Mucosa of descending colon (tissue), 3 donors: ENCODE data around the gene SEC61A2. TPM values are rescaled to one million over a fixed set of nuclear protein-coding genes. Genes with fewer than 3 reads are reported as not detected.
A peak's percentile ranks its signal among the peaks of the same experiment; 100 is the strongest.

Source experiments
- ATAC-seq: fragments of 200-7000 bp; cut with Tn5 transposase; one replicate; pipeline ENCODE4 v1.9.1; 2020; ENCODE audit warnings: mild to moderate bottlenecking, moderate library complexity
- DNase-seq, 3 donors: peaks; one replicate each; pipeline ENCODE4 v3.0.0-alpha.2; 2020
- H3K36me3 ChIP-seq: fragments of 200-600 bp; one replicate; pipeline ENCODE4 v1.8.0; 2021; ENCODE audit warnings: low read depth, mild to moderate bottlenecking
- H3K4me1 ChIP-seq: fragments of 200-600 bp; one replicate; pipeline ENCODE4 v1.8.0; 2021; ENCODE audit warnings: low read depth, mild to moderate bottlenecking
- H3K4me3 ChIP-seq: fragments of 200-600 bp; one replicate; pipeline ENCODE4 v1.8.0; 2021; ENCODE audit warnings: mild to moderate bottlenecking
- H3K9me3 ChIP-seq: fragments of 200-600 bp; one replicate; pipeline ENCODE4 v1.8.0; 2021; ENCODE audit warnings: mild to moderate bottlenecking
- CTCF ChIP-seq: fragments of 200-600 bp; IDR thresholded peaks from one replicate; pipeline ENCODE4 v1.8.0; 2022; ENCODE audit warnings: antibody characterized with exemption, mild to moderate bottlenecking
- intact Hi-C, 2 donors: fragments of 100-400 bp; cut with DNase I in 1 of 2; cut with micrococcal nuclease in 1 of 2; formaldehyde crosslinking; loops; one replicate each; pipeline versions ENCODE4 v1.11.0 to v1.11.1; 2022; cut with DNase I, micrococcal nuclease
- microRNA-seq: library from miRNA; unstranded; fragments of <30 nt; microRNA quantifications from one replicate; pipeline ENCODE4, GENCODE V29; 2019
- total RNA-seq, 3 donors: library from RNA; stranded (reverse); fragmentation: NEBNext Ultra II Directional in 2 of 3; extraction: Animal tissue kit (Norgen Biotek cat#: 25700) in 2 of 3; gene quantifications; one replicate each; pipeline versions ENCODE4 v1.2.1 to v1.2.4, GENCODE V29; 2021 to 2023
- donor health status: DM: no; HTN: no; CAD: no; lungs with moderate emphysema.
- donor health status: DM: no; HTN: no; CAD: no.
- donor health status: DM: no; HTN: yes; CAD: no.

Gene SEC61A2
- total RNA-seq, 3 donors from 2014 or later, result 4.9 to 6.5 (median 5.0) TPM

DNA sequence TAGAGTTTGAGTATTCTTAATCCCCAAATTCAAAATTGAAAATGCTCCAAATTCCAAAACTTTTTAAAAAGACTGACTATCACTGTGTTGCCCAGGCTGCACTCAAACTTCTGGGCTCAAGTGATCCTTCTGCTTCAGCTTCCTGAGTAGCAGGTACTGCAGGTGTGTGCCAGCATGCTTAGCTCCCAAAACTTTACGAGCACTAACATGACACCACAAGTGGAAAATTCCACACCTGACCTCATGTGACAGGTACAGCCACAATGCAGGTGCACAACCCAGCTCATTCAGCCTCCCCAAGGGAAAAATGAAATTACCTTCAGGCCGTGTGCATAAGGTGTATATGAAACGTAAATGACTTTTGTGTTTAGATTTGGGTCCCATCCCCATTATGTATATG lies 83.0 kb downstream of the SEC61A2 start:
- Histone ChIP-seq H3K9me3 (no peaks in the 10 kb centered on the region), H3K4me1 (peaks cover 12% of the 10 kb centered on the region), H3K36me3 (no peaks in the 10 kb centered on the region), H3K4me3 (no peak overlapping the region)
- no peak for DNase-seq
- no peak for ATAC-seq
- intact Hi-C loops, result no loop called here
- TF ChIP-seq CTCF, result no peak

DNA sequence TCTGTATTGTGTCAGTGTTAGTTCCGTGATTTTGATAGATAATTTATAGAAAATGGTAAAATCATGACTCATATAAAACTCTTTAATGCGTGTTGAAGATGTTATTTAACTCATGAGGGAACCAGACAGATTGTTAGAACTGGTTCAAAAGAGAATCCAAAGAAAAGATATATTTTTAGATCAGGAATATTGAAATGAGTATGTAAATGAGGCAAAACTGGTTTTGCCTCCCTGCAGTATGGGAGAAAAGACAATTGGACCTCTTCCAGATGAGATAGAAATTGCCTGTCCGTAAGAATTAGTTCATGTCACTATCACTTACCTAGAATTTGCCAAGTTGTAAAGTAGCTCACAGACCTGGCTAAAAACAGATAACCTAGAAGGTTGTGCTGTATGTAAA lies 84.1 kb downstream of the SEC61A2 start:
- Histone ChIP-seq H3K36me3 (no peaks in the 10 kb centered on the region), H3K4me3 (no peak overlapping the region), H3K4me1 (peaks cover 12% of the 10 kb centered on the region), H3K9me3 (no peaks in the 10 kb centered on the region)
- DNase-seq, result no peak
- intact Hi-C loops, result no loop called here
- peak; percentile 48 for ATAC-seq
- TF ChIP-seq CTCF, result no peak

- peak in 1 of 3 donors; percentile 29 for DNase-seq
- Histone ChIP-seq H3K9me3 (no peaks in the 10 kb centered on the region), H3K4me1 (peaks cover 12% of the 10 kb centered on the region), H3K4me3 (no peak overlapping the region), H3K36me3 (no peaks in the 10 kb centered on the region)
- ATAC-seq, result peak; percentile 82
- intact Hi-C loops, result no loop called here
- no peak for TF ChIP-seq CTCF
Observed at GRCh38 chr10:12214093-12214492, 84.6 kb downstream of the SEC61A2 start.

- Histone ChIP-seq H3K9me3 (no peaks in the 10 kb centered on the region), H3K36me3 (no peaks in the 10 kb centered on the region), H3K4me1 (peaks cover 12% of the 10 kb centered on the region), H3K4me3 (no peak overlapping the region)
- DNase-seq (peak in 1 of 3 donors; percentile 56), ATAC-seq (peak; percentile 57)
- TF ChIP-seq CTCF, result no peak
- intact Hi-C loops, result no loop called here
Observed at GRCh38 chr10:12214763-12215218, 85.3 kb downstream of the SEC61A2 start.

Small RNA genes within 50 kb of the gene (microRNA-seq; reads per million reads assigned to microRNA genes)
- gene MIR548AK, result not detected

Other genes starting within 250 kb of the SEC61A2 start
- gene UPF2, start 86.9 kb upstream of the SEC61A2 start, total RNA-seq, result 10 to 100 TPM; 20.6 to 36.8 (median 22.3) TPM
- 10 to 100 TPM; 23.8 to 33.5 (median 27.6) TPM for gene DHTKD1, start 60.7 kb upstream of the SEC61A2 start, total RNA-seq
- gene NUDT5, start 66.2 kb downstream of the SEC61A2 start, total RNA-seq, result 10 to 100 TPM; 32.0 to 44.7 (median 32.8) TPM
- gene CDC123, start 66.5 kb downstream of the SEC61A2 start, total RNA-seq, result 10 to 100 TPM; 40.5 to 66.1 (median 48.4) TPM
- 10 to 100 TPM; 20.6 to 48.5 (median 32.8) TPM for gene CAMK1D, start 219.9 kb downstream of the SEC61A2 start, total RNA-seq